A673 (cell line): ENCODE measurements around the gene IL15. TPM values are rescaled to one million over a fixed set of nuclear protein-coding genes. Genes with fewer than 3 reads are reported as not detected.

ENCODE experiments used
- BruUV-seq: library from RNA; stranded (reverse); fragments of 400-500 nt; replicated peaks from 2 replicates; lab custom pipeline; 2021; lab: Mats Ljungman, UMichigan
- CTCF ChIA-PET: fragments of 300-600 bp; sonication (Branson Sonifier 250); formaldehyde crosslinking; loops from one replicate; lab custom pipeline; 2022; ENCODE audit warnings: antibody characterized with exemption; lab: Charles Lee
- POLR2A ChIA-PET: fragments of 300-600 bp; sonication (Branson Sonifier 250); formaldehyde crosslinking; loops from one replicate; lab custom pipeline; 2022; ENCODE audit warnings: antibody characterized with exemption; ENCODE audit not compliant: low non-redundant PET; lab: Charles Lee
- DNase-seq: peaks from one replicate; pipeline ENCODE4 v3.0.0-alpha.2; 2015; ENCODE audit warnings: low spot score
- H3K27ac ChIP-seq: fragments of 200-600 bp; sonication (generic); 2 replicates; pipeline ENCODE4 v1.5.1; 2016; ENCODE audit warnings: mixed run types, low read depth, mild to moderate bottlenecking, mixed read lengths, antibody characterized with exemption, low read length; ENCODE audit not compliant: poor library complexity, severe bottlenecking
- H3K27me3 ChIP-seq: fragments of 200-600 bp; sonication (generic); replicated peaks from 2 replicates; pipeline ENCODE4 v1.6.1; 2017; ENCODE audit warnings: mixed run types, low read depth, mild to moderate bottlenecking, mixed read lengths, antibody characterized with exemption, low read length; ENCODE audit not compliant: insufficient read depth, poor library complexity
- H3K36me3 ChIP-seq: fragments of 200-600 bp; sonication (generic); 2 replicates; pipeline ENCODE4 v1.6.1; 2016; ENCODE audit warnings: mixed run types, mild to moderate bottlenecking, mixed read lengths, antibody characterized with exemption, low read length; ENCODE audit not compliant: insufficient read depth, poor library complexity, severe bottlenecking
- H3K4me1 ChIP-seq: fragments of 200-600 bp; sonication (generic); 2 replicates; pipeline ENCODE4 v1.6.1; 2017; ENCODE audit warnings: mixed run types, mild to moderate bottlenecking, mixed read lengths, antibody characterized with exemption, low read length; ENCODE audit not compliant: insufficient read depth, poor library complexity, severe bottlenecking
- H3K4me3 ChIP-seq: fragments of 200-600 bp; sonication (generic); 2 replicates; pipeline ENCODE4 v1.5.1; 2016; ENCODE audit warnings: low read depth, mixed run types, mild to moderate bottlenecking, mixed read lengths, low read length; ENCODE audit not compliant: poor library complexity, severe bottlenecking
- H3K9me3 ChIP-seq: fragments of 200-600 bp; sonication (generic); 2 replicates; pipeline ENCODE4 v1.6.1; 2016; ENCODE audit warnings: mixed run types, low read depth, mild to moderate bottlenecking, mixed read lengths, antibody characterized with exemption, low read length; ENCODE audit not compliant: poor library complexity, severe bottlenecking
- CTCF ChIP-seq: fragments of 300-800, 200-600 bp; sonication (generic); conservative IDR thresholded peaks from 2 replicates; pipeline ENCODE4 v1.5.1; 2017; ENCODE audit warnings: low read depth, mild to moderate bottlenecking, antibody characterized with exemption, low read length, moderate library complexity, mixed read lengths
- EZH2 ChIP-seq: fragments of 200-600 bp; sonication (generic); IDR thresholded peaks from 2 replicates; pipeline ENCODE4 v1.6.1; 2017; ENCODE audit warnings: borderline replicate concordance, low read depth, mild to moderate bottlenecking, mixed read lengths, antibody characterized with exemption, low read length; ENCODE audit not compliant: poor library complexity, severe bottlenecking
- intact Hi-C: fragments of 100-400 bp; cut with micrococcal nuclease; formaldehyde crosslinking; loops from one replicate; pipeline ENCODE4 v1.10.0; 2022; ENCODE audit not compliant: unreplicated experiment
- total RNA-seq: library from RNA; stranded (reverse); gene quantifications from 2 replicates; pipeline ENCODE4 v1.2.3, GENCODE V29; 2021

Gene IL15
- total RNA-seq, 1 experiment from 2014 or later, result 0.21 TPM

GRCh38 chr4:141705048-141705746, 68.8 kb downstream of the IL15 start:
- Histone ChIP-seq H3K27ac (no peak overlapping the region), H3K4me1 (no peaks in the 10 kb centered on the region), H3K27me3 (no peaks in the 10 kb centered on the region), H3K9me3 (peaks cover 15% of the 10 kb centered on the region), H3K36me3 (no peaks in the 10 kb centered on the region), H3K4me3 (no peak overlapping the region)
- TF ChIP-seq EZH2 (no peak), CTCF (no peak)
- POLR2A ChIA-PET, result no interaction called here
- BruUV-seq, result no TSS peak
- intact Hi-C loops, result no loop called here
- CTCF ChIA-PET, result no interaction called here
- DNase-seq, result no peak

- BruUV-seq, result no TSS peak
- CTCF ChIA-PET, result no interaction called here
Measured at GRCh38 chr4:141705747-141706377, 69.5 kb downstream of the IL15 start.

GRCh38 chr4:141706445-141706844, 70.1 kb downstream of the IL15 start:
- Histone ChIP-seq H3K9me3 (peaks cover 15% of the 10 kb centered on the region), H3K27ac (no peak overlapping the region), H3K4me3 (no peak overlapping the region), H3K4me1 (no peaks in the 10 kb centered on the region), H3K36me3 (no peaks in the 10 kb centered on the region), H3K27me3 (no peaks in the 10 kb centered on the region)
- DNase-seq, result no peak
- TF ChIP-seq CTCF, result no peak
- TF ChIP-seq EZH2, result no peak
- POLR2A ChIA-PET, result no interaction called here
- no TSS peak for BruUV-seq
- intact Hi-C loops, result no loop called here
- CTCF ChIA-PET, result no interaction called here

More at GRCh38 chr4:141705747-141706377, 69.5 kb downstream of the IL15 start:
- H3K27me3 ChIP-seq, result no peaks in the 10 kb centered on the region
- DNase-seq, result no peak
- H3K4me1 ChIP-seq, result no peaks in the 10 kb centered on the region
- POLR2A ChIA-PET, result no interaction called here
- H3K27ac ChIP-seq, result no peak overlapping the region
- no peak overlapping the region for H3K4me3 ChIP-seq
- TF ChIP-seq CTCF (no peak), EZH2 (no peak)
- peaks cover 15% of the 10 kb centered on the region for H3K9me3 ChIP-seq
- H3K36me3 ChIP-seq, result no peaks in the 10 kb centered on the region
- intact Hi-C loops, result no loop called here
